ENCODE measurements around the gene LILRB2.

GRCh38 chr19:54297759-54298305 is 16.9 kb upstream of the LILRB2 start:
- no peak; the same call in 1 of the 2 replicates for TF ChIP-seq CTCF (conservative IDR thresholded peaks at IDR 0.05)
- no peak for TF ChIP-seq EZH2 (IDR thresholded peaks at IDR 0.05; ENCODE audit: low read depth)
